NCI-H774 (cell line): ENCODE data around the gene HTR6.
"Not testable (repeated sequence)": the region's sequence is repeated elsewhere in the genome, so short reads cannot be mapped to it uniquely, and the experiment has no call there.

Experiments
- DNase-seq: peaks from one replicate; lab custom pipeline; 2025; lab: John Stamatoyannopoulos, UW

Gene HTR6

DNA sequence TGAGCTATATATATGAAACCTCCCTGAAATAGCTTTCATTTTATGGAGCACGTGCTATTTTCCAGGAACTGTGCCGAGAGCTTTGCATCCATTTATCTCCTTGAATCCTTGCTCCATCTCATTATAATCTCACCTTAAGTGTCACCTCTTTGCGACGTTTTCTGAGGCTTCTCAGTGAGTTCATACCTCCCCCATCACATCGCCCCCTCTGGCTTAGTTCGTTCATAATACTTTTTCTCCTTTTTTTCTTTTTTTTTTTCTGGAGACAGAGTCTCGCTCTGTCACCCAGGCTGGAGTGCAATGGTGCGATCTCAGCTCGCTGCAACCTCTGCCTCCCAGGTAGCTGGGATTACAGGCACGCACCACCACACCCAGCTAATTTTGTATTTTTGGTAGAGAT, 25.4 kb upstream of the HTR6 start:
- not testable (repeated sequence) for DNase-seq

DNA sequence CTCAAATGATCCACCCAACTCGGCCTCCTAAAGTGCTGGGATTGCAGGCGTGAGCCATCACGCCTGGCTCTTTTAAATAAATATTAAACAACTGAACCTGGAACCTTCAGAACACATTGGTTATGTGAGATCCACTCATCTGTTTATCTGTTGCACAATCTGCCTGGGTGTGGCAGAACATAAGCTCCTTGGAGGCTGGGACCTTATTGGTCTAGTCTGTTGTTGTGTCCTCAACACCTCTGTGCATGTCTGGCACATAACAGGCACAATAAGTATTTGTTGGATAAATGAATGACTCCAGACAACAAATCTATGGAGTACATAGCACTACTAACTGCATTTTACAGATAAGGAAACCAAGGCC, 24.7 kb upstream of the HTR6 start:
- DNase-seq: no peak

DNA sequence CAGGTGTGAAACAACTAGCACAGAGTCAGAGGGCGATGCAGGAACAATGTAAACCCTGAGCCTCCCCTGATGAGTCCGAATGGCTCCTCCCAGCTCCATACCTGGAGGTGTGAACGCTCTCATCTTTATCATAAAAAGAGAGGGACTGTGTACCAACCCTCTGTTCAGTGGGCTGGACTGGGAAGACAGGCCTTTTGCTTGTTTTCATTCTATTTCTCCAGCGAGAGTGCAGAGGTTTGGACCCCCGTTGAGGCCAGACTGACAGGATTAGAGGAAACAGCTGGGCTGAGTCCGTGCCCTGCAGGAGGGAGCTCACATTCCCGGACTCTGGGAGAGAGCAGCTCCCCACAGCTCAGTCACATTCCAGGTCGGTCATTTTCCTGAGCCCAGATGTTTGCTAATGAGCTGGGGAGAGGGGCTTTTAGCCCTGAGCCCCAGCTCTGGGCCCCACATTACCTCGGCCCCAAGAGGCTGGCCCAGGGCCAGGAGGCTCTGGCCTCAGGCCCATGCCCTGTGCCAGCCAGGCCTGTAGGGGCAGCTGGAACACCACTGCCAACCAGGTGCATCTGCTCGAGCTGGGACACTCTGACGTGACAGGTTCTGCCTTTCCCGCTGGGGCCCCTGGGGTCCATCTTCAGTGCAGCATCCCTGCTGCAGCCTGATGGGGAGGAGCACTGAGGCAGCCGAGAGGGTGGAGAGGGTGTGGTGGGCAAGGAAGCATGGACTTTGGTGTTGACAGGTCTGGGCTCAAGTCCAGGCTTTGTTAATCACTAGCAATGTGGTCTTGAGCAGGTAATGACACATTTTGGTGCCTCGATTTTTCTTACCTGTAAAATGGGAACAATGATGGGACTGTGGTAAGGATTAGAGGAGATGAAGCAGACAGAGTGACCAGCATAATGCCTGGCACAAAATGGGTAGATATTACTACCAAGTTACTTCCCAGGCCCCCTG, 24.0 kb upstream of the HTR6 start:
- no peak for DNase-seq

DNA sequence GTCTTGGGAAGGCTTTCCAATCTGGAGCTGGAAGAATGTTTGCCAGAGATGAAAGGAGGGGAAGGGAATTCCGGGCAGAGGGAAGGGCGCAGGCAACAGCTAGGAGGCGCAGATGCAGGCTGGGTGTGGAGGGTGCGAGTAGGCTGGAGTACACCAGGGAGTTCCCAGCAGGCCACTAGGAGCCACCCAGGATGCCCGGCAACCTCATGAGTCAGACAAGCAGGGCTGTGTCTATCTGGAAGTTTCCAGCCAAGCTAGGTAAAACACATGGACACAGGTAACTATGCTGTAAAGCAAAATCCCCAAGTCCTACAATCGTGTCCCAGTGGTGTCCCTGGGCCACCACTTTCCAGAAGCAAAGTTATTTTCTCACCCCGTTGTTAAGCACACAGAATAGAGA, 21.6 kb upstream of the HTR6 start:
- no peak for DNase-seq

DNA sequence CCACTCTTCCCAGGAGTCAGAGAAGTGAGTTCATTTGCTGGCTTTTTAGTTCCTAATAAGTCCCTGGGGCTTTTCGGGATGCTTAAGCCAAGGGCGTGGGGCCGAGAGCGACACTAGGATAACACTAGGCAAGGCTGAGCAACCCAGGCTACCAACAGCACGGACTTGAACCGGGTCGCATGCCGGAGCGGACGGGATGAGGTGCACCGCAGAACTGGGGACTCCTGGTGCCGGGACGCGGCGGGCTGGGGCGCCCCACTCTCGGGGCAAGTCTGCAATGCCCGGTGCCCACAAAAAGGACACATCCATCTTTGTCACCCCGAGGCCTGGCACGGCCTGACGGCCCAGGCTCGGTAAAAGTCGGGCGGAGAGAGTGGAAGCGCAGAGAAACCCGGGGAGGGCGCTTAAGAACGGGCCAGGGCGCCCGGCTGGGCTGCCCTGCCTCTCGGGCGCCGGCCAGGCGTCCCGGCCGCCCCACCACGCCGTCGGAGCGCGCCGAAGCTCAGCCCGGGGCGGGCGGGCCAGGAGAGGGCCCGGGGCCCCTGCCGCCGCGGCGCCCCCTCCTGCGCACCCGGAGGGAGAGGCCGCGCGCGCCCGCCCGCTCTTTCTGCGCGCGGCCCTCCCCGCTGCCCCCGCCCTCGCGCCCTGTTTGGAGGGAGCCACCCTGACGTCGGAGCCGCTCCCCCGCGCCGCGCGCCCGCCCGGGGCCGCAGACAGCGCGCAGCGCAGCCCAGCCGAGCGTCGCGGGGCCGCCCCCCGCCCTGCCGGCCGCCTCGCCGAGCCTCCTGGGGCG, 20.9 kb upstream of the HTR6 start, which contains the start of gene NBL1:
TSS of gene NBL1 (plus strand) at position 710 of the 793 bp plus-strand sequence. CDS start 10,720 bp downstream, outside the sequence.
- DNase-seq: no peak

DNA sequence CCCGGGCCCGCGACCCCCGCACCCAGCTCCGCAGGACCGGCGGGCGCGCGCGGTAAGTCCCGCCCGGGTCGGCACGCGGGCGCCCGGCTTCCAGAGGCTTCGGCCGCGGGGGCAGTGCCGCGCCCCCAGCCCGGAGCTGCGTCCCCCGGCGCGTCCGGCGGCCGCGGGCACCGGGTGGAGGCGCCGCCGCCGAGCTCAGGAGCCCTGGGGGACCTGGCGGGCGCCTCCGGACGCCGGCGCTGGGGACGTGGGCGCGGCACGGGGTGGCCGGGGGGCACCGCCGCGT, 20.3 kb upstream of the HTR6 start:
- no peak for DNase-seq

DNA sequence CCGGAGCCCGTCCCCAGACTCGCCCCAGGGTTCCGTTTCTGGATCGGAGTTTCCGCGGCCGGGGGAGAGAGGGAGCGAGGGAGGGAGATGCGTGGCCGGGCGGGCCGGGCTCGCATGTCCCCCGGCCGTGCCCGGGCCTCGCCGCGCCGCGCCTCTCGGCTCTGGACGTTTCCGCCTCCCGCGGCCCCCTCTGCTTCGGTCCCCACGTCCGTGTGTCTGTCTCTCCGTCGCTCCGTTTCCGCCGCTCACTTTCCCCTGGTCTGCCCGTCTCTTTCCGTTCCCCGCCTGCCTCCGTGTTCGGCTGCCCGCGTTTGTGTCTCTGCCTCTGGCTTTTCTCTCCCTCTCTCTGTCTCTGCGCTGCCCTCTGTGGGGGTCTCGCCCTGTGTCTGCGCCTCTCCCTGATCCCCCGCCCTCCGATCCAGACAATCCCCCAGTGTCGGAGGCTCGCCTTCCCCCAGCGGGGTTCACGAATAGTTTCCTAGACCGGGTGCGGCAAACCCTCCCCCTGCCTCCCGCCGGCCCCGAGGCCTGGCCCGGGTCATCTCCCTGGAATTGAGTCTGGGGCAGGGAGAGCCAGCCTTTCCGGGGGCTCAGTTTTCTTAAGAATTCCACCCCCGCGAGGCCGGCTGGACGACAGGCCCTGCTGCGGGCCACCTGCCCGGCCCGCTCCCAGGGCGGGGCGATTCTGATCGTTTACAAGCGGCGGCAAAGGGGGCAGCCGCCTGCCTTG, 19.8 kb upstream of the HTR6 start:
- no peak for DNase-seq

DNA sequence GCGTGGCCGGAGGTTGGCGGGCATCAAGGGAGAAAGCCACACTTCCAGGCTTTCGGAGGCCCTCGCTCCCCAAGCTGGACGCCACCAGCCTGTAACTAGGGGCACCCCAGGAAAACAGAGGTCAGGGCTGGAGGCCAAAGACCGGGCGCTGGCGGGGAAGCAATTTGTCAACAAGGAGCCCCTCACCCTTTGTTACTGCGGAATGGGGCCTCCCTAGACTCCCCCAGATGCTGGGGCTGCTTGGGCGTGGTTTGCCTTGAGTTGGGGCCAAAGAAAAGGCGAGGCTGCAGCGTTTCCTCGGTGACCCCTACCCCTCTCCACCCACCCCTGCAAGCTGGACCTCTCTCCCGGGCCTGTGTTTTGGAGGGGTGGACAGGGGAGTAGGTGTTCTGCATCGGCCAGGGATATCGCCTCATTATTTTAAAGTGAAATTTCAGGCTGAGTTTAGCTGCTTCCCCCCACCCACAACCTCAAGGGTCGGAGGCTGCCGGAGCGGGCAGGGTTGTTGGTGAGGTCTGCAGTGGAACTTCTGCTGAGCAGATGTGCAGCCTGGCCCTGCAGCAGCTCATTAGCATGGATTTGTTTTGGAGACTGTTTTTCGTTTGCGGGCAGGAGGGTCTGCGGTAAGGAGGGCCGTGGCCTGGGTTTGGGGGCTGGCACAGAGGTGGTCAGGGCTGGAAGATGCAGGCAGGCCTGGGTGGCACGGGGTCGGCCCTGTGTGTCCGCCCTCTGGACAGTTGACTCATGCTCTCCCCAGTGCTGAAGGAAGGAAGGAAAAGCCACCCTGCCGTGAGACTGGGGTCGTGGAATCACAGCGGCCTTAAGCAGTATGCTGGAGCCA, 19.0 kb upstream of the HTR6 start:
- DNase-seq: no peak

DNA sequence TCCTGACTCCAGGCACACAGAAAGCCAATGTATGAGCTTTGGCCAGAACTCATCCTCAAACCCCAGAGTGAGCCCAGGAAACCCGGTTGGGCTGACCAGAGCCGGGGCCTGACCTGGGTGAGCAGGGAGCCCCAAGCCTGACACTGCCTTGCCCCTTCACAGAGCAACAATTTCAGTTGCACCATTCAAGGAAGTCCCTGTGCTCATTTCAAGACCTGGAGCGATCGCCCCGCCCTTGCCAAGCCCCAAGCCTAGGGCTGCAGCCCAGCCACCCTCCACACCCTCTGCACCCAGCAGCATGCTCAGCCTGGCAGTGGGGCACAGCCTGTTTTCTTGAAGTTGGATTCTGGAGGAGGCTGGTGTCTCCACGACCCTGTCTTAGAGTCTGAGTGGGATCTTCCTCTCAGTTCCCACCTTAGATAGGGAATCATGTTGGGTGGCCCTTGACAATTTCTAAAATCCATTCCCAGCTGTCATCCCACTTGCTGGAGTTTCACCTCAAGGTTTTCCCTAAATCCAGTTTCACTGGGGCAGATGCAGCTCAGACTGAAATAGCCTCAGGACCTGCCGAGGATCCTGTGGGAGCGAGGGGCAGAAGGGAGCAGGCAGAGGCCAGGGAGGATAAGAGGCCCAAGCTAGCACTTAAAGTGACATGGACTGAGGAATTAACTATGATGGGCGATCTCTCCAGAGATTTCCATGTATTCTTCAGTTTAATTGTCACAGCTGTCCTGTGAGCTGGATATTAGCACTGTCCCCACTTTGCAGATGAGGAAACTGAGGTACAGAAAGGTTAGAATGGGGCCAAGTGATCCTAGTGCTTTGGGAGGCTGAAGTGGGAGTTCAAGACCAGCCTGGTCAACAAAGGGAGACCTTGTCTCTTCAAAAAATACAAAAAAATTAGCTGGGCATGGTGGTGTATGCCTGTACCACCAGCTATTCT, 18.0 kb upstream of the HTR6 start:
- DNase-seq: no peak

DNA sequence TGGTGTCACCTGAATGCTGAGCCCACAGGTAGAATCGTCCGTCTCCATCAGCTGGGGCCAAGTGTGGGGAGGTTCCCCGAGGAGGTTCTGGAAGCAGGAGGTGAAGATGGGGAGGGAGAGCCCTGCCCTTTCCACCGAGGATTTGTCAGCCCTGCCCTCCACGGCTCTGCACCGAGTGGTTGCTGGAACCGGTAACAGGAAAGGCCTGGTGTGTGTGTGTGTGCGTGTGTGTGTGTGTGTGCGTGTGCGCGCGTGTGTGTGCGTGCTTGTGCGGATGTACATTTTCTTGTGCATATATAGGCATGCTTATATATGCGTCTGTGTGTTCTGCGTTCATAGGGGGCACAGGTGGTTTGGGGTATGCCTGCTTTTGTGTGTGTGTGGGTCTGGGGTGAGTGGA, 17.0 kb upstream of the HTR6 start:
- DNase-seq: no peak

DNA sequence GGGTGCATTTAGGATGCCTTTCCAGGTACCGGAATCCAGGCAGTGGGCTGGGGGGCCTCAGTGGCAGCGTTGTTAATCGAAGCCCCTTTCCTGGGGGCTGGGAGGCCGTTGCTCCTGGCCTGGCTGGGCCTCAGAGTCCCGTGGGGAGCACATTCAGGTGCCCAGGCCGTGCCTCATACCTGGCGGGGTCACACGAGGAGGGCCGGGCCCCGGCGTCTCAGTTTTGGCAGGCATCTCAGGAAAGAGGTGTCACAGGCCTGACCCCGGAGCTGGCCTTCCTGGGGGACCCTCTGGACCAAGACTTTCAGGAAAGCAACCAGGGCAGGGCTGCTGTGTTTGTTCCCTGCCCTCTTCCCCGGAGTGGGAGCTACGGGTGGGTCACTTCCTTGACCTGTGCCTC, 16.4 kb upstream of the HTR6 start:
- no peak for DNase-seq

DNA sequence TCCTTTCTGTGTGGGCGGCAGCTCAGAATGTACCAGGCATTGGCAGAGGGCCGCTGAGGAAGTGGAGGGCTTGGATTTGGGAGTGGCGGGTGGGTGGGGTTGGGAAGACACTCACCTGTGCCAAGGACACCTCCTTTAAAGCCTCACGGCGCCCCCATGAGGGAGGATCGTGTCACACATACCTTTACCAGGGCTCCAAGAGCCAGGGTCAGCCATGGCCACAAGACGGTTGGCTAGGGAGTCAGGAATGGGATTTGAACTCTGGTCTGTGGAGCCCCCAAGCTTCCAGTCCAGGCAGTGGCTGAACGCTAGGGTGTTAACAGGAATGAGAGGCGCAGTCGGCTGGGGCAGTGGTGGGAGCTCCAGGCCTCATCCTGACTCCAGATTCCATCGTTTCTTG, 16.0 kb upstream of the HTR6 start:
- no peak for DNase-seq

DNA sequence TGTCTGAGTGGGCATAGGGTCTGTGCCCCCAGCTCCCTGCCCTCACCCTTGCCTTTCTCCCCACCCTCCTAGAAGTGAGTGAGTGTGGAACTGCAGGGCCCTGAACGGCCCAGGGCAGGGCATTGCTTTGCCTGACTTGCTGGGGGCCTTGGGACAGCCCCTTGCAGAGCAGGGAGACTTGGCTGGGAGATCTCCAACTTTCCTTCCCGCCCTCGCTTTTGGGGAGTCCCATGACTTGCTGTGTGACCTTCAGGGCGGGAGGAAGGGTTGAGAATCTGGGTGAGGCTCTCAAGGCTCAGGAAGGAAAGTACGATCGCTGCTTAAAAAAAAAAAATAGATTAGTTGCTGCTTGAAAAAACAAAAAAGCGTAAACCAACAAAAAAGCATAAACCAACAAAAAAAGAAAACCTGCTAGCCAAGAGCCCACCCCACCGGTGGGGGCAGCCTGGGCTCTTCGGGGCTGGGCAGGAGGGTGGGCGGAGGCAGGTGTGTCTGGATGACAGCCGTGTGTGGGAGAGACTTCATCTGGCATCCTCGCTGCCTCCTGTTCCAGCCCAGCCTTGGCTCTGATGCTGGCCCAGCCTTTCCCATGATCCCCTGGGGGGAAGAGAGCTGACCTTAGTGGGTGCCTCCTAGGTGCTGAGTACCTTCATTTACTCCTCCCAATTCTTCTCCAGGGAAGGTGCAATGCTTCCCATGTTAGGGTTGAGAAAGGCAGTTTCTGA, 14.1 kb upstream of the HTR6 start:
- no peak for DNase-seq

DNA sequence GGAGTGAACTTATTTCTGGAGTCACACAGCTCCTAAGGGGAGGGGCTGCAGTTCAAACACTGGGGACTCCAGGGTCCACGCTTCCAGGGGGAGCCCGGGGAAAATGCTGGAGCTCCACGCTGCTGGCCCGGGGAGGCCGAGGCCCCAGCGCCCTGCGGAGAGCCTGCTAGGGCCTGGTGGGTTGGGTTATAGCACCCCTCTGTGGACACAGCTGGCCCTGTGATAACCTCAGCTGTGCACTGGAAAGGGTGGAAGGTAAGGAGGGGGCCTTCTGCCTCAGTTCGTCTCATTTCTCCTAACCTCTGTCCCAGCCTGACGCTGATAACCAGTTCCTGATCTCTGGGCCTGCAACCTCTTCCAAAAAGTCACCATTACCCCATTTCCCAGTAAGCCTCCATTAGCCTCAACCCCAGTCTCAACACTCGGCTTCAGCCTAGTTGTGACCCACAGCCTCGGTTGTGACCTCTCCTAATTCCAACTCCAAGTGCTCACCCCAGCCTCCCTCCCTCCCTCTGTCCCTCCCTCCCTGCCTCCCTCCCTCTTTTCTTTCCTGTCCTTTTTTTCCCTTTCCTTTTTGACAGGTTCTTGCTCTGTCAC, 13.4 kb upstream of the HTR6 start:
- no peak for DNase-seq

DNA sequence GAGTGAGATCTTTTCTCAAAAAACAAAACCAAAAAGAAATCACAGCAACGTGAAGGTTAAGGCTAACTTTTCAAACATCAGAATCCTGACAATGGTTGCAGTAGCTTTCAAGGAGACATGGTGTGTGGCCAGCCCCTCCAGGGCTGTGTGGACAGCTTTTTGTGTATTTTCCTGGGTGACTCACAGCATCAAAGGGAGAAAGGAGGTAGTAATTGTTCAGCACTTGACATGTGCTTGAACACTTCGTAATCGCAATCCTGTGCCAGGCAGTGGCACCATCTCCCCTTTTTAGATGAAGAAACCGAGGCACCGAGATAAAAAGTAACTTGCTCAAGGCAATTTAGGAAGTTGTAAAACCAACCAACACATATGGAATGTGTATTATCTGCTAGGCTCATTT, 10.3 kb upstream of the HTR6 start:
- no peak for DNase-seq

DNA sequence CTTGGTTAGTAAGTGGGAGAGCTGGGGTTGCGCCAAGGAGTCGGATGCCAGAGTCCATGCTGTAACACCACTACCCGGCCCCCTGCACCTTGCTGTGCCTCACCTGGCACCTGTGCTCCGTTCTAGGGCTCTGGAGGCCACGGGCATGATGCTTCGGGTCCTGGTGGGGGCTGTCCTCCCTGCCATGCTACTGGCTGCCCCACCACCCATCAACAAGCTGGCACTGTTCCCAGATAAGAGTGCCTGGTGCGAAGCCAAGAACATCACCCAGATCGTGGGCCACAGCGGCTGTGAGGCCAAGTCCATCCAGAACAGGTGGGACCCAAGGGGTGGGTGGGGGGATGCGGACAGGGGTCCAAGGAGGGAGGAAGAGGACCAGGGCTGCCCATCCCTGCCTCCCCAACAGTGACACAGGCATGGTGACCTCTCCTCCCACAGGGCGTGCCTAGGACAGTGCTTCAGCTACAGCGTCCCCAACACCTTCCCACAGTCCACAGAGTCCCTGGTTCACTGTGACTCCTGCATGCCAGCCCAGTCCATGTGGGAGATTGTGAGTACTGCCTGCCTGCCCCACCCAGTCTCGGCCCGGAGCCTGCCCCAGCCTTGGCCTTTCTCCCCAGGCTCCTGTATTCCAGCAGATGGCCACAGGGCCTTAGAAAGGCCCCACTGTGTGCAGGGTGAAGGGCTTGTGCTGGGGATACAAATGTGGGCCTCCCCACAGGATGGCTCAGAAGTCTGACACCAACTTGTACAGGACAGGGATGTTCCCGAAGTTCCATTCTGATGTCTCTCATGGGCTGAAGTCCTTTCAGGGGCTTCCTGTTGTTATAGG, 9.6 kb upstream of the HTR6 start:
- DNase-seq: no peak

DNA sequence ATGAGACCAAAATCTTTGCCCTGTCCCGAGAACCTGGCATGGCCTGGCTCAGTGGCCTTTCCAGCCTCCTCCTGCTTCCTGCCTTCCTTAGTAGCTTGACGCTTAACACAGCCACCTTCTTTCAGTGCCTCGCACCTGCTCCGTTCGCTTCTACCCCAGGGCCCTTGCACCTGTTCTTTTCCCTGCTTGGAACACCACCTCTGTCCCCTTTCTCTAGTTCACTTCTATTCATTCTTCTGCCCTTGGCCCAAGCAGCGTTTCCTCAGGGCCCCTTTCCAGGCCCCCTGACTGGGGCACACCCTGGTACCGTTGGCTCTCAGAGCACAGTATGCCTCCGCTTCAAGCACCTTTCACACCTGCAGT, 9.0 kb upstream of the HTR6 start:
- no peak for DNase-seq

DNA sequence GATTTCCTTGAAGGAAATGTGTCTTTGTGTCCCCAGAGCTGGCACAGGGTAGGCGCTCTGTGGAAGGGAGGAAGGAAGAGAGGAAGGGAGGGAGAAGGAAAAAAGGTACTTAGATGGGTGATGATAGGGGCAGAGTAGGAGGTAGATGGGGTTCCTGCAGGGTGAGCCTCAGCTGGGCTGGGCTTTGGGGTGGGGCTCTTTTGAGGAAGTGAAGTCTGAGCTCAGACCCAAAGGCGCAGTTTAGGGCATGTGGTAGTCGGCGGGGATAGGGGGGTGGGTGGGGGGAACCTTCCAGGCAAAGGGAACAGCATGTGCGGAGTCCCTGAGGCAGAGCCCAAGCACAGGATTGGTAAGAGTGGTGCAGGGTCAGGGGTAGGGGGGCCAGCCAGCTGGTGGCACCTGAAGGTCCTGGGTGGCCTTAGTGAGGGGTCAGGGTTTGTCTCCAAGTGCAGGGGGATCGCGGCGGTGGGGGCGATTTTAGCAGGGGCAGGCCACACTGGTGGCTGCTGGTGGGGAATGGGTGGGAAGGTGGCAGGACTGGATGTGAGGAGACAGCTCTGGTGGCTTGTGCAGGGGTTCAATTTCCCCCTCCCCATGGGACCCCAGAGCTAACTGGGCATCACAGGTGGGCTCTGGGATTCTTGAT, 8.4 kb upstream of the HTR6 start:
- DNase-seq: no peak
